ENCODE data around the gene AIFM2.
A peak's percentile ranks its signal among the peaks of the same experiment; 100 is the strongest.
"Not testable (repeated sequence)": the region's sequence is repeated elsewhere in the genome, so short reads cannot be mapped to it uniquely, and the experiment has no call there.

Gene AIFM2

DNA sequence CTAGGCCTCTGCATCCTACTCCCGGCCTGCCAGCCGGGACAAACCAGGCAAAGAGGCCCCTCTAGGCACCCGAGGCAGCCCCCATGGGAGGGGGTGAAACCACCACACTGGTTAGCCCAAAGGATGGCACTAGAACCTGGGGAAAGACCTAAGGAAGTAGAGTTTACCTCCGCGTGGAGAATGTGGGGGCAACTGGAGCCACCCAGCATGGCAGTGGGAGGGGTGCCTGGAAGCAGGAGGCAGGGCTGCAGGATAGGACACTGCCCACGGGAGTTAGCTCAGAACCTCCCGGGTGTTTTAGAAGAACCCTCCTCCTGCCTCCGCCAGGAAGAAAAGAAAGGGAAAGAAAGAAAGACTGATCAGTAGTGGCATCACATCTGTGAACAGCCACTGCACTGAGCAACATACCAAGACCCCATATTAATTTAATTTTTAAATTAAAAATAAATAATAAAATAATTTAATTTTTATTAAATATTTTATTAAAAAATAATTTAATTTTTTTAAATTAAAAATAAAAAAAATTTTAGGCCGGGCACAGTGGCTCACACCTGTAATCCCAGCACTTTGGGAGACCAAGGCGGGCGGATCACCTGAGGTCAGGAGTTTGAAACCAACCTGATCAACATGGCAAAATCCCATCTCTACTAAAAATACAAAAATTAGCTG is 11.2 kb downstream of the AIFM2 start:
- no peak for DNase-seq

DNA sequence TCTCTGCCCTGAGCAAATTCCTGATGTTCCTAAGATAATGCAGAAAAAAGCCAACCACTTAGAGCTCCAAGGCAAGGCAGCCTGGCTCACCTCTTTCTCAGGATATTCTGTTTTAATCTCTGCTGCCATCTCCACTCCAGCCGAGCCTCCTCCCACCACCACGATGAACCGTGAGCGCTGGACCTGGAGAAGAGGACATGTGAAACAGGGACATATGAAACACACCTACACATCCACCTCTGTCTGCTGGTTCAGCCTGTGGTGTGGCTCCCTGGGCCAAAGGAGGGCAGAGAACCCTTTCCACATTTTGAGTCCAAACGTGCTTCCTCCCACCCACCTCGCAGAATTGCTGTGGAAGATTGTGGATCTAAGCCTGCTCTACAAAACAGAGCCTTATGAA is 12.2 kb downstream of the AIFM2 start:
- DNase-seq = no peak

DNA sequence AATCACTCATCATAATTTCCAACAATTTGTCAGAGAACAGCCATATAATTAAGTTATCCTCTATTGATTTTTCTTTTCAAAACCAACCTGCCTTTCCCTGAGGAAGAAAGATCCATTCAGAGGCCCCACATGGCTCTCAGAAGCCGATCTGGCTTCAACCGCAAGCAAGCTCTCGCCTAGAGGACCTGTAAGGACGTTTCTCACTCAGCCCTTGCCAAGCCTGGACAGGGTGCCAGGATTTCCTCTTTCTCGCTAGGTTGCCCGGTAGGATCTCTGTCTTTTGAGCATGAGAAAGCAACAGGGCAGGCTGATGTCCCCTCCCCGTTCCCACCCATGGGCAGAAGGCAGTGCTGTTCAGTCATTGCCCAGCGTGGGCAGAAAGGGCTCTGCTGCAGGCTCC is 13.0 kb downstream of the AIFM2 start:
- DNase-seq = peak in 1 of 2 experiments; percentile 1

DNA sequence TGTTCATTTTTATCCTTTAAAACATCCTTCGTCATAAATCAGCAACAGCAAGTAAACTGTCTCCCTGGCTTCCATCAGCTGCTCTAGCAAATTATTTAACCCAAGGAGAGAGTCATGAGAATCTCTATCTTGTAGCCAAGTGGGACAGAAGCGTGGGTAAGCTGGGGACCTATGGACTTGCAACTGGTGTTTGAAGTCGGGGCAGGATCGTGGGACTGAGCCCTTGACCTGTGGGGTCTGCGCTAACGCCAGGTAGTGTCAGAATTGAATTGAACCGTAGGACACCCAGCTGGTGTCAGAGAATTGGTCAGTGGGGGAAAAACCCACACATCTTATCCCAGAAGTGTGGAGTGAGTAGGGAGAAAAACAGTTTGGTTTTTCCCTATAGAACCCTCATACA is 13.4 kb downstream of the AIFM2 start:
- no peak for DNase-seq

DNA sequence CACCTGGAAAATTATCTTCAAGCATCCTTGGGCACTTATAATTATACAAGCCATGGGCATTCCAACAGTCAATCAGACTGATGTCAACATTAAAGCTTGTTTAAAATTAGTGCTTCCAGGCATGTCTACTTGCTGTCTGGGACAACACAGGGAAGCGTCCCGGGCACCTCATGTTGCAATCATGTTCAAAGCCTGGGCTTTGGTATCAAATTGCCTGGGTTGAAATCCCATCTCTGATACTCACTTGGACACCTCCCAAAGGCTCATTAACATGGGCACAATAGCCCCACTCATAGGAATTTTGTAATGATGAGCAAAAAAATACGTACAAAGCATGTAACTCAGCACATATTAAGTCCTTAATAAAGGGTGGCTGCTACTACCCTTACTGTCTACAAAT is 14.4 kb downstream of the AIFM2 start:
- DNase-seq = no peak

DNA sequence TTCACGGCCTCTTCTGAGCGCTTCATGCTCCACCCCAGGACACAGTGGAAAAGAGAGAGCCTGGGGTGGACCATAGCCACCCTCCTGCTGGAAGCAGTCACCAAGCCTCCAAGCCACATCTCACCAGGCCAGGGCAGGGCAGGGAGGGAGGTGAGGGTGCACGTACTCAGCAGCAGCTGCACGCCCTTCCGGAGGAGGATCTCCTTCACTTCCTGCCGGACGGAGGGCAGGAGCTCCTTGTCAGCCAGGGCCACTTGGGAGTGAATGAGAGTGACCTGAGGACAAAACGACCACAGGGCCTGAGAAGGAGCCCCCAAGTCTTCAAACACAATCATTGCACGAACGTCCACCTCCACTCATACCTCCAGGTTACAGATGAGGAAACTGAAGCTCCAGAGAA is 15.0 kb downstream of the AIFM2 start:
- DNase-seq = no peak

DNA sequence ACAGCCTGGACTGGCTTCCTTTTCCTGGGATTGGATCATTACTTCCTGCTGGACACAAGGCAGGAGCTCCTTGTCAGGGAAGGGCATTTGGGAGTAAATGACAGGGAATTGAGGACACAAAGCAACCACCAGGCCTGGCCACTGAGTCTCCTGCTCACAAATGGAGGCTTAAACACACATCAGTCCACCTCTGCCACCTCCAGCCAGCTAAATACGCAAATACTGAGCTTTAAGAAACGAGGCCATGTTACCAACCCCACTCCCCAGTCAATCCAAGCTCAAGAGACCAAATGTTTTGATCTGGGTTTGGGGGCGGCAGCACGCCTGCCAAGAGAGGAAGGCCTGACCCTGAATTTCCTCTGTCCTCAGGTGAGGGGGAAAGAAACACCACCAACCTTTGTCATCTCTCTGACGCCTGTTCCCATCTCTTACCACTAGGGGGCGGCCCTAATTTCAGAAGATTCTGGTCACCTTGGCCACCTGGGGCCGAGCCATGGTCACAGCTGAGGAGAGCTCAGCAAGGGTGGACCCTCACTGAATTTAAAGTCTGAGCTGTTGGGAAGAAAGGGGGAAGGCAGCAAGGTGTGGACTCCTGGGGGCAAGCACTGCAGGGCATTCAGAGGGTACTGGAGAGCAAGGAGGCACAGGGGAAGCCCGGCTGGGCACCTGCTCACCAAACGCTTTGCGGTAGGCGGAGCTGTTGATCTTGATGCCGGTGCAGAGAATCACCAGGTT is 16.5 kb downstream of the AIFM2 start:
- peak; percentile 32 to 51 for DNase-seq

DNA sequence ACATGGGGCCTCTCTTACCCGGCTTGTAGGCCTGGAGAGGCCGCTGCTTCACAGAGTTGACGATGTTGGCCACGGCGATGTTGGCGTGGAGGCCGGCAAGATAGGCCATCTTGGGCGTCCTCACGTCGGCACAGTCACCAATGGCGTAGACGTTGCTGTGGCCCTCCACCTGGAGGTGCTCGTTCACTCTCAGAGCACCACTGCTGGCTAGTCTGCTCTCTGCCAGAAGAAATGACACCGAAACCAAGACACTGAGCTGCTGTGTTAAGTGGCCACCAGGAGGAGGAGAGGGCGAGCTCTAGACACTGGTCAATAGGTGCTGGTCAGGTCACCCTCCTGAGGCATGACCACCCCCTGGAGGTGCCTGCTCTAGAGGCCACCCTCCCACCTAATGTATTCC is 17.7 kb downstream of the AIFM2 start:
- DNase-seq = no peak

DNA sequence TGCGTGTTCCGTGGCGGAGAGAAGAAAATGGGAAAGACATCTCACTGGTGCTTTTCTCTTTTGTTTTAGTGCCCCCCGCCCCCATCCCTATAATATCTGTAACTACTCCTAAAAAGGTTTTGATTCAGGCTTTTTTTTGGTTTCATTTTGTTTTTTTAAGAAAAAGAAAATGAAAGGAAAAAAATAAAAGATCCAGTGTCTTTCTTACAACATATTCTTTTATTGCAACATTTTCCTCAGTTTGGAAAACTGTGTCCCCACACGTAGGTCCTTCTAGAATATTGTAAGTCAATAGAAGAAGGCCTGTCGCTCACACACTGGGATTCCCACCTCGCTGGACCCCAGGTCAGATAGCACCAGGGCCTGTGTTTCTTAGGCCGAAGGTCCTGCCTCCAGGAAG is 20.6 kb downstream of the AIFM2 start:
- no peak for DNase-seq

DNA sequence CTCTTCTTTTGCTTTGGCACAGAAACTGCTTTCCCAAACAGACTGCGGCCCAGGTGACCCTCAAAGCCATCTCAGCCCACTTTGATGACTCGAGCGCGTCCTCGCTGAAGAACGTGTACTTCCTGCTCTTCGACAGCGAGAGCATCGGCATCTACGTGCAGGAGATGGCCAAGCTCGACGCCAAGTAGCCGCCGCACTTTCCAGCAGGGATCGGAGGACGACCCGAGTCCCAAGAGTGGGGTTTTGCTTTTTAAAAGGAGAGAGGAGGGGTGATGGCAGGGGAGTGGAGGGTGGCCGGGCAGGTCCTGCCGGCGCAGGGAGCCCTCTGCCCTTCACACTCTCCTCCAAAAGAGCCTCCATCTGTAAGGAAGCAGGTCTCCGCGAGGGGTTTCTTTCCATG is 21.1 kb downstream of the AIFM2 start:
- no peak for DNase-seq

DNA sequence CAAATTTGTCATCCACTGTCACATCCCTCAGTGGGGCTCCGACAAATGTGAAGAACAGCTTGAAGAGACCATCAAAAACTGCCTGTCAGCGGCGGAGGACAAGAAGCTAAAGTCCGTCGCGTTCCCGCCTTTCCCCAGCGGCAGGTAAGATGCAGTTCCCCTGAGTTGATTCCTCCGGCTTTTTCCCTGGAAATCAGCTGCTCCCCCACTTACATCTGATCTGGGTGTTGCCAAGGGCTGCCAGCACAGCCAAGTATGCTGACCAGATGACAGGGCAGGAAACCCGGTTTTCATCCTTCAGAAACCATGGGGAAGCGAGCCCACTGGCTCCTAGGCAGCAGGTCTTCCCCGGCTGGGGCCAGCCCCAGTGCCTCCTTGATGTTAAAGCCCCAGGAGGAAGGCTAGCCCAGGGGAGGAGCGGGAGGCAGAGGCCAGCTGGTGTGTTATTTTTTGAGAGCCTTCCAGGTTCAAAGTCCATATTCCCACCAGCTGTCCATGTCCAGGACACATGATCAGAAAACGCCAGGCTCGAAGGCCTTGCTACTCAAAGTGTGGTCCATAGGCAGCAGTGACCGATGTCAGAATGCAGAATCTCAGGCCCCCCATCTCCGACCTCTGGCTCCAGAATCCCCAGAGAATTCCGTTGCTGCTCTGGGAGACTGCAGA is 23.4 kb downstream of the AIFM2 start:
- DNase-seq = no peak

DNA sequence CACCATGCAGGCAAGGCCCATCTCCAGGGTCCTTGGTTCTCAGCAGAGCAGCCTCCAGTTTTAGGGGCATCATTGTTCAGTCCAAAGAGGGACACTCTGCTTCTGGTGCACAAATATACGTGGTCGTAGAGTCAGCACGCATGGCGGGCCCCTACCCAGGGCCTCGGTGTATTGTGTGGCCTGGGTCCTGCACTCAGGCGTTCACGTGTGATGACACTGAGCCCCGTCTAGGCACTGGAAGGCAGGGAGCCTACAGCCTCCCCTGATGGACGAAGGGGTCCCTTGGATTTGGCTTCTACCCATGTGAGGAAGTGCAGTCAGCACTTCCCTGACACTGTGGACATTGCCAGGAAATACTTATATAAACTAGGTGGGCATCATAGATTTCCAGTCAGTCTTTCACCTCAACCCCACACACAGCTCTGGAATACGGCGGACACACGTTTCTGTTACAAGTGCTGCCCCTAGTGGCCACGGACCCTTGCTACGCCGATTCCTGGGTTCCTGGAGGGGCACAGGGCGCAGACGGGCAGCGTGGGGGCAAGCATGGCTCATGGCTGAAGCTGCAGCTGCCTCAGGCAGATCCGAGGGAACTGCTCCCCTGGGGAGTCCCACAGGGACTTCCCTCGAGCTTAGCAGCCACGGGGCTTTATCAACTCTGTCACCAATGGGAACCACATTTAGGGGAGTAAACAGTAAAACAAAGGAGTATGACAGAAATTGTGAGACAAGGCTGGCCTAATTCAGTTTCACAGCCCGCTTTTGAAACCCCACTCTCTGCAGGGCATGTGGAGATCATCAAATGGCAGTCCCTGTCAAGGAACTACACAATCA is 25.4 kb downstream of the AIFM2 start:
- DNase-seq = no peak

DNA sequence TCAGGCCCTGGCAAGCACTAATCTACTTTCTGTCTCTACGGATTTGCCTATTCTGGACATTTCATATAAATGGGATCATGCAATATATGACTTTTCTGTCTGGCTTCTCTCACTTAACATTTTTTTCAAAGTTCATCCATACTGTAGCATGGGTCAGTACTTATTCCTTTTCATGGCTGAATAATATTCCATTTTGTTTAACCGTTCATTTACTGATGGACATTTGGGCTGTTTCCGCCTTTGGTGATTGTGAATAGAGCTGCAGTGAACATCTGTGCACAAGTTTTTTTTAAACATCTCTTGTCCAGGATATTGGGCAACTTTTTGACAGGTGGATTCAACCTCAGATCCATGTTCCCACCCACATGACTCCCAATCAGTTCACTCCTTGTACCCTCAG is 31.0 kb downstream of the AIFM2 start:
- no peak for DNase-seq

DNA sequence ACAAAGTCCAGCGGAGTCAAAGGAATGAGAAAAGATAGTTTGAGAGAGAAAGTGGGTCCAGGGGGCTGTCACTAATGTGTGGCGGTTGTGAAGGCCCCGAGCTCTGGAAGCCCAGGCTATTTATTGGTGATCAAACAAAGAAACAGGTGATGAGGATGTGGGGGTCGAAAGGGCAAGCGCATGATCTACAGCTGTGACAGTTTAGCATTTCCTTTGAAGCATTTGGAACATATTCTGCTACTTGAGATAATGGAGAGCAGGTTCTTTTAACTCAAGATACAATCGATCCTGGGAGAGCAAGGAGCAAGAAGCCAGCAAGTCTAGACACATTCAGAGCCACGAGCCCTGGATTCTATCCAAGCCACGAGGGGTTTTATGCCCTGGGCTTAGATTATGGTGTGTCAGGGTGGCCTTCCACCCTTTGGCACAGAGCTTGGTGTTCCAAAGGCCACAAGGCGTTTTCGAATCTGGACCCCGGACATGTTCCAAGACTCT is 31.5 kb downstream of the AIFM2 start:
- DNase-seq = not testable (repeated sequence)

DNA sequence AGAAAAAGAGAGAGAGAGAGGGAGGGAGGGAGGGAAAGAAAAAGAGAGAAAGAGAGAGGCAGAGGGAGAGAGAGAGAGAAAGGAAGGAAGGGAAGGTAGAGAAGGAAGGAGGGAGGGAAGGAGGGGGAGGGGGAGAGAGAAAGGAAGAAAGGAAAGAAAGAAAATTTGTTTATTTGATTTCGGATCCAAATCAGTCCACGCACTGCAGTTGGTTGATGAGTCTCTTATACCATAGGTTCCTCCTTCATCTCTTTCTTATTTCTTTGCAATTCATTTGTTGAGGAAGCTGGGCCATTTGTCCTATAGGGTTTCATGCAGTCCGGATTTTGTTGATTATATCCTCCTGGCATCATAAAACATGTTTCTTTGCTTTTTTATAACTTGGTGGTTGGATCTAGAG is 34.4 kb downstream of the AIFM2 start:
- no peak for DNase-seq

DNA sequence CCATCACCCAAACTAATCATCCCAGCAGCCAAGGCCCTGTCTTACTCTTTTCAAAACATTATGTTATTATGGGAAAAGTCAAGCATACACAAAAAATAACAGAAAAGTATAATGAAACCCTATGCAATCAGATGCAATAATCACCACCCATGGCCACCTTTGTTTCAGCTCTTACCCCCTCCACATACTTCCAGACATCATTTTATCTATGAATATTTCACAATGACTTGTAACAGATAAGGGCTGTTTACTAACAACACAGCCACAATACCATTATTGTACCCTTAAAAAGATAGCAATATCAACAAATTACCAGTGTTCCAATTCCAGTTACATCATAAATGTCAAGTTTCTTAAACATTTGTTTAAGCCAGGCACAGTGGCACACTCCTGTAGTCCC is 35.2 kb downstream of the AIFM2 start:
- DNase-seq = no peak

DNA sequence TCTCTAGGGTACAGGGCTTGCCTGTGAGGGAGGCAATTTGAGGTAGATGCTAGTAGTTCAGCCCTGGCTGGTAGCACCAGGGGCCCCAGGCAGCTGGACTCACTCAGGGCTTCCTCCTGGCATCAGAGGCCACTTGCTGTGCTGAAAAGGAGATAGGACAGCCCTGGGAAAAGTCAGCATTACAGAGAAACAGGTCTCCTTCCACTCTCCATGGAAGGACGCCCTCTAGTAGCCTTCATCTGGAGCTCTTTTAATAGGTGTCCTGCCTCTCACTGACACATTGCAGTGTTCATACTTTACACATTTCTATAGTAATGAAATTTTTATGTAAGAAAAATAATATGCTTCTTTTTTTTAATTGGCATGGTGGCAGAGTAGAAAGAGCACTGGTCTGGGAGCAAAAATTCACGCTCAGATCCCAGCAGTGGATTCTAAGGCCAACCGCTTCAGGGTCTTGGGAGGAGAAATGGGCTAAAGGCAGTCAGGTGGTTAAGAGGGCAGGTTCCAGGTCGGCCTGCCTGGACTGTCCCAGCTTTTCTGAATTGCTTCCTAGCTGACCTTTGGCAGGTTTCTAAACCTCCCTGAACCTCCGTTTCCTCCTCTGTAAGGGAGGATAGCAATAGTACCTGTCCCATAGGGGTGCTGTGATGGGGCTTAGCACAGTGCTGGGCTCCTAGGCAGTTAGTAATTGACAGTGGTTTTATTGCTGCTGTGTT is 35.8 kb downstream of the AIFM2 start:
- DNase-seq = no peak

DNA sequence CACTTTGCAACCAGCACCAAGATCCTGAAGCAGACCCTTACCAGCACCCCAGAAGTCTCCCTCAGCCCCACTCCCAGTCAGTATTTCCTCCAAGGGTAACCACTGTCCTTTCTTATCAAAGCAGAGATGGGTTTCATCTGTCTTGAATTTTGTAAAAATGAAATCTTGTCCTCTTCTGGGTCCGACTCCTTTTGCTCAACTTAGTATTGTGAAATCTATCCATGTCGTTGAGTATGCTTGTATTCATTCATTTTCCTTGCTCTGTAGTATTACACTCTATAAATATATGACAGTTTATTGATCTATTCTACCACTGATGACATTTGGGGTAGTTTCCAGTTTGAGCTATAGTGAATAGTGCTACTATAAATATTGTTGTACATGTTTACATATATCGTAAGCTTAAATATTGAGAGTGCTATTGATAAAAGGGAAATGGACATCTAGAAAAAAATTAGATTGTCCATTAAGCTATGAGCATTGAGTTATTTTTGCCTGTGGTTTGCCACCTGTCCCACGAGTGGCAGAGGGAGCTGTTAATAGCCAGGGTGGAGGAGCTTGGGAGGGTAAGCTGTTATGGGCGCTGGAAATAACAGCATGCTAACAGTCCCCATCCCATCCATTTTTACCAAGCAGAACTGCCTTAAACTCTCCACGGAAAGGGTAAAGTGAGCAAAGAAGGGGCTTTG is 36.5 kb downstream of the AIFM2 start:
- DNase-seq = no peak

DNA sequence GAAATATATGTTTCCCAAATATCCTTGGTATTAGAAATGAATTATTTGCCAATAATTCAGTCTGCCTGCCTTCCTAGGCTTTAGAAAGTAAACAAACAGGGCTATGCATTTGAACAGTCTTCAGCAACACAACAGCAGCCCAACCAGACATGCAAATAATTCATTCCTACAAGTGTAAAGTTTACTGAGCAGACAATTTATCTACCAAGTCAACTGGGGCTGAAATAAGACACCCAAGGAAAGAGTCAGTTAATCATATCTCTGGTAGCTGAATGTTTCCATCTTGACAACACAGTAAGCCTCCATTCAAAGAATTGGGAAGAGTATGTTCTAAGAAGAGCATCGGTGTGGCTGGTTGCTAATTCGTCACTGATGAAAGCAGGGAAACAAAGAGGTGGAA is 38.4 kb downstream of the AIFM2 start:
- DNase-seq = no peak

DNA sequence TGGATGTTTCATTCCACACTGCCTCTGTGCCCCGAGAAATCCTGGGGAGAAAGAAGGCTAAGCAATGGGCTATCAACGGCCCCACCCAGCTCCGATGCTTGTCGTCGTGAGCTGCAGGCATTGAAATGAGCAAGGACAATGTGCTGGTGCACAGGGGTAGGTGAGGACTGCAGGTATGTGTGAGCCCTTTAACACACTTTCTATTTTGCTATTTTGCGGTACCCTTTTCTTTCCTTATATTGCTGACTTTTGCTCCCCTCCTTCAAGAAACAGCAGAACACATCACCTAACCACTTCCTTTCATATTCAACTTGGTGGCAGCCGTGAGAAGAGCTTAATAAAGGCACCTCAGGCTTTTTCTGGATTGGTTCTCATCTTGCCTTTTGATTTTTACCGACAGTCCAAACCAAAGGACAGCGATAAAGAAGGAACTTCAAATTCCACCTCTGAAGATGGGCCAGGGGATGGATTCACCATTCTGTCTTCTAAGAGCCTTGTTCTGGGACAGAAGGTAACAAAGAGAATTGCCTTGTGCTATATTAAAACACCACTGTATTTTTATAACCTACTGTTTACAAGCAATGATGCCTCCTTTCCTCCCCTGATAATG is 39.2 kb downstream of the AIFM2 start:
- DNase-seq = no peak

DNA sequence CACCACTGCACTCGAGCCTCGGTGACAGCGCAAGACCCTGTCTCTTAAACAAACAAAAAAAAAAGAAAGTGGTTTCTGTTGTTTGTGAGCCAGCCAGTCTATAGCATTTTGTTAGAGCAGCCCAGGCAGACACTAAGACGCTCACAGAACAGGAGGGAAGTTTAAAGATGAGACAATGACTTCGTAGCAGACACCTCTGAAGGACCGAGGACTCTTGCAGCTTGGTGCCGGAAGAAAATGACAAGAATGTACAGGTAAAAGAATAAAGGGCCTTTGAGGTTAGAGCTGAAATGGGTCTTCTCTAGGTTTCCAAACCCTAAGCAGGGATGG is 40.3 kb downstream of the AIFM2 start:
- DNase-seq = no peak

DNA sequence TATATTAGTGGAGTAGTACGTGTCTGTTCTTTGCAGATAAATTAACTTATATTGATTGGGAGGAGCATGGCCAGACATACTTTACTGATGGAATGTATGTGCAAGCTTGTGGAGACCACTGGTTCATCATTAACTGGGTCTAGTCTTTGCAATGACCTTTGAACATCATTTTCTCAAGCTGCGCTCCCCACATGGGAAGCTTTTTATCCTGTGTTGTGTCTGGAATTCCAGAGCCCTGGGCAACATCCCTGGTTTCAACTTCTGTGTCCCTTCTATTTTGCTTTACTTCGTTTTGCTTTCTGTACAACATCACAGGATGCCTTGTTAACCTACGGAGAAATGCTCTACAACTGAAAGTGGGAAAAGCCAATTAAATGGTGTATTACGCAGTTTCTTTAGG is 41.7 kb downstream of the AIFM2 start:
- no peak for DNase-seq

All from NCI-H2081 (cell line).